GM12875 (cell line): ENCODE results near the gene LAMB3.

Experiments used
- H3K4me3 ChIP-seq: one replicate; pipeline ENCODE4 v1.5.1; 2011; ENCODE audit warnings: low read depth, low read length, control low read depth
- CTCF ChIP-seq: IDR thresholded peaks from 2 replicates; pipeline ENCODE4 v1.5.1; 2011; ENCODE audit warnings: low read depth, mild to moderate bottlenecking, control low read depth, inconsistent platforms, low read length, moderate library complexity, borderline replicate concordance; ENCODE audit not compliant: insufficient read depth

LAMB3 gene

DNA sequence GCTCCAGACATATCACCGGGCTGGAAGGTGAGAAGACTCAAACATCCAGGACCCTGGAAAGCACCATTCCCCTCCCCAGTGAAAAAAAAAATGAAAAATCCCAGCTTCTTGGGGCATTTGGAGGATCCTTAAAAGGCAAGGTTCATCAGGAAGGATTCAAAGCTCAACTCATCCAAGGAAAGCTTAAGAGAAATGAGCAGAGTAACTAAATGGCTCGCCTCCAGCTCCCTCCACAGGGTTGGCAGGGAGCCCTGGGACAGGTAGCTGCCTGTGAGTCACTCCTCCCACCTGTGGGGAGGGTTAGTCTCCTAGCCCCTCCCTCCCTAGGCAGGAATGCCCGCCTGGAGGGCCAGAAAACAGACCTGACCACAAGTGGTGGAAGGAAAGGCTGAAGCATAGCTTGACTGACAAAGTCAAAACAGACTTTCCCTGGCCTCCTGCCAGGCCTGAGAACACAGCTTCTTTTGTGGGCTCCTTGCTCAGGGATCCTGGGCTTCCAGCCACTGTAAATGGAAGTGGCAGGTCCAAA, 712 bp upstream of the LAMB3 start:
- no peak for TF ChIP-seq CTCF
- no peak overlapping the region for H3K4me3 ChIP-seq

- no peak for TF ChIP-seq CTCF
- no peak overlapping the region for H3K4me3 ChIP-seq
These were observed 1.1 kb downstream of the LAMB3 start for GRCh38 chr1:209651138-209651587.

GRCh38 chr1:209650454-209650853, 1.8 kb downstream of the LAMB3 start:
- TF ChIP-seq CTCF = no peak
- H3K4me3 ChIP-seq = no peak overlapping the region

DNA sequence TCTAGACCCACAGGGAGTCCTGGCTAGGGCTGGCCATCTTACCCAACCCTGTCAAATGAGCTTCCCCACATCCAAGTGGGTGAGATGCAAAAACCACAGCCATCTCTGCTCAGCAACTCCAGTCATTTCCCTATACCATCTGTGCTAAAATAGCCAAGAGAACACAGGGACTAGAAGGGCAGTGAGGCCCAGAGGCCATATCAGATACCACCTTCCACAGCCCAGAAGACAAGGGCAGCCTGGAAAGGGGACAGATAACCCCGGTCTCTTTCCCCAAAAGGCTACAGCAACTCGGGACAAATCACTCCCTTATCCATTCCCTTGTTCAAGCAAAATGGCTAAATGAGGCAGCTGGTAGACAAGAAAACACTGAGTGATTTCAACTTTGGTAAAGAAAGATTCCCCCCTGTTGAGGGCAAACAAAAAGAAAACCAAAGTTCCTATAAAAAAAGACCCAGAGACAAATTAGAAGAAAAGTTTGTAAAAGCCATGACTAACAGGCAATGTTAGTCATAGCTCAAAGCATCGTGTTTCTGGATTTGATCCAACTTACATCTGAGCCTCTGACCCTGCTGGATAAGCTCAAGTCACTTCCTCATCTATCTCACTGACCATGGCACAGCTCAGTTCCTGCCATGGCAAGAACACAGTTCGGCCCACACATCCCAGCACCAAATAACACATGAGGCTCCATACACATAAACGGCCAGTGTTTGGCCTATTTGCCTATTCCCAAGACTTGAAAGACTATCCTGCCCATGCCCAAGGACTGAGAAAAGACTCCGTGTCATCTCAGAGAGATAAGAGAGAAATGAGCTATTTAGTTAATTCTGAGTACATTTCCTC, 3.1 kb downstream of the LAMB3 start:
- TF ChIP-seq CTCF = no peak
- no peak overlapping the region for H3K4me3 ChIP-seq

GRCh38 chr1:209648346-209648745, 3.9 kb downstream of the LAMB3 start:
- H3K4me3 ChIP-seq = no peak overlapping the region
- no peak for TF ChIP-seq CTCF

GRCh38 chr1:209647156-209647555, 5.1 kb downstream of the LAMB3 start:
- TF ChIP-seq CTCF = no peak
- no peak overlapping the region for H3K4me3 ChIP-seq

- 0 out of 2 replicates have a peak, but pooled peaks have one; percentile 25 for TF ChIP-seq CTCF
These were observed 5.7 kb downstream of the LAMB3 start for GRCh38 chr1:209646558-209646957.

More at GRCh38 chr1:209646558-209646957, 5.7 kb downstream of the LAMB3 start:
- no peak overlapping the region for H3K4me3 ChIP-seq
